Prostate gland (tissue), 2 donors: ENCODE measurements around the gene HBS1L. TPM values are rescaled to one million over a fixed set of nuclear protein-coding genes. Genes with fewer than 3 reads are reported as not detected.

Experiments
- DNase-seq: peaks from one replicate; pipeline ENCODE4 v3.0.0-alpha.2; 2019; ENCODE audit warnings: low spot score
- H3K27ac ChIP-seq, 2 donors: fragments of 200-600 bp; sonication (generic); 2 replicates each; pipeline ENCODE4 v1.5.1; 2017 to 2019
- H3K27me3 ChIP-seq: fragments of 200-600 bp; sonication (generic); replicated peaks from 2 replicates; pipeline ENCODE4 v1.5.1; 2019; ENCODE audit not compliant: insufficient read depth
- H3K36me3 ChIP-seq, 2 donors: fragments of 200-600 bp; sonication (generic); 1 replicate in 1 of 2; 2 replicates in 1 of 2; pipeline versions ENCODE4 v1.5.1 to v1.8.1; 2017 to 2019
- H3K4me1 ChIP-seq: fragments of 200-600 bp; sonication (generic); replicated peaks from 2 replicates; pipeline ENCODE4 v1.5.1; 2019
- H3K4me3 ChIP-seq, 2 donors: fragments of 200-600 bp; sonication (generic); 2 replicates each; pipeline ENCODE4 v1.5.1; 2017 to 2019
- H3K9me3 ChIP-seq: fragments of 200-600 bp; sonication (generic); 2 replicates; pipeline ENCODE4 v1.5.1; 2017
- POLR2A ChIP-seq: fragments of 450-650 bp; IDR thresholded peaks from one replicate; pipeline ENCODE4 v1.6.1; 2016; ENCODE audit warnings: antibody characterized with exemption, mild to moderate bottlenecking
- POLR2AphosphoS5 ChIP-seq: sonication (generic); formaldehyde crosslinking; IDR thresholded peaks from one replicate; pipeline ENCODE4 v1.6.1; 2017; ENCODE audit warnings: antibody characterized with exemption
- whole genome bisulfite sequencing: methylation state at CpG from one replicate; pipeline ENCODE4 v1.1.5; 2018; 5-methylcytosine and 5-hydroxymethylcytosine counted together
- intact Hi-C: fragments of 100-400 bp; cut with DNase I; formaldehyde crosslinking; loops from one replicate; pipeline ENCODE4 v1.14.2; 2022
- total RNA-seq, 2 donors: library from RNA; depleted of rRNA; stranded (reverse); fragments of >200 nt; gene quantifications; one replicate each; pipeline ENCODE4 v1.1.0, GENCODE V29; 2016
- TF ChIP-seq, protein P1 (sequence below), 4 experiments: fragments of 200-600 bp in 2 of 4; fragments of 450-650 bp in 2 of 4; sonication (generic) in 2 of 4; IDR thresholded peaks; 1 replicate in 3 of 4; 2 replicates in 1 of 4; pipeline ENCODE4 v1.5.1; 2016 to 2019; ENCODE audit warnings: antibody characterized with exemption in 4 of 4, mild to moderate bottlenecking in 2 of 4, moderate library complexity in 2 of 4

The HBS1L gene
- total RNA-seq, 2 donors from 2014 or later: 54.2 to 72.1 TPM

DNA sequence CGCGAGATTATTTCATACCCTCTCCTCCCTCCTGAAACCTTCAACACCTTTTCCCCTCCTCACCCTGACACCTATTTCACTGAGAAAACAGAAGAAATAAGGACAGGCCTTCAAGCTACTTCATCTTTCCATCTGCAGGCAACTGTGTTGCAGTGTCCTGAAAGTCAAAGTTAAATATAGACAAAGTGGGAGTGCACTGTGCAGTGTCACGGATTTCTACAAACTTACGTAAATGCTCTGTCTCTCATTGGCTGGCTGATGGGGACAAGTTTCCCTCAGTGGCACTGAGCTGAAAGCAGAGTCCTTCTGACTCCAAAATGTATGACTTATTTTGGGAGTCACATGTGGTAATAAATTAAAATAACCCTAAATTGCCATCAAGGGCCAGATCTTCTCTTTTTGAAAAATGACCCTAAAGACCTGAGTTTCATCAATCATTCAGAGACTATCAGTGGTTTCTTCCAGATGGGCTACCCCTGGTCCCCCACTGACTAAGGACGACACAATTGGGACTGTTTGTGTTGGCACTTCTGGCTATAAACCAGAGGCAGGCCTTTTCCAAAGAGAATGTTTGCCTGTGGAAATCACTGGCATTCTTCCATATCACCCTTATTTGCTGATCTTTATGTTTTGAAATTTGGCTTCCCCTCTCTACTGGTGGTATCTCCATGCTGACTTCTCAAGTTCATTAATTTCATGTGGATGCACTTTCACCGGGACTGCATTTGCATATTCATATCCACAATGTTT is 126.3 kb downstream of the HBS1L start:
- Histone ChIP-seq H3K27me3 (no peaks in the 10 kb centered on the region), H3K27ac (no peak overlapping the region), H3K9me3 (no peaks in the 10 kb centered on the region), H3K4me3 (no peak overlapping the region), H3K4me1 (no peaks in the 10 kb centered on the region), H3K36me3 (no peaks in the 10 kb centered on the region)
- TF ChIP-seq POLR2A: no peak
- TF ChIP-seq, protein P1, sequence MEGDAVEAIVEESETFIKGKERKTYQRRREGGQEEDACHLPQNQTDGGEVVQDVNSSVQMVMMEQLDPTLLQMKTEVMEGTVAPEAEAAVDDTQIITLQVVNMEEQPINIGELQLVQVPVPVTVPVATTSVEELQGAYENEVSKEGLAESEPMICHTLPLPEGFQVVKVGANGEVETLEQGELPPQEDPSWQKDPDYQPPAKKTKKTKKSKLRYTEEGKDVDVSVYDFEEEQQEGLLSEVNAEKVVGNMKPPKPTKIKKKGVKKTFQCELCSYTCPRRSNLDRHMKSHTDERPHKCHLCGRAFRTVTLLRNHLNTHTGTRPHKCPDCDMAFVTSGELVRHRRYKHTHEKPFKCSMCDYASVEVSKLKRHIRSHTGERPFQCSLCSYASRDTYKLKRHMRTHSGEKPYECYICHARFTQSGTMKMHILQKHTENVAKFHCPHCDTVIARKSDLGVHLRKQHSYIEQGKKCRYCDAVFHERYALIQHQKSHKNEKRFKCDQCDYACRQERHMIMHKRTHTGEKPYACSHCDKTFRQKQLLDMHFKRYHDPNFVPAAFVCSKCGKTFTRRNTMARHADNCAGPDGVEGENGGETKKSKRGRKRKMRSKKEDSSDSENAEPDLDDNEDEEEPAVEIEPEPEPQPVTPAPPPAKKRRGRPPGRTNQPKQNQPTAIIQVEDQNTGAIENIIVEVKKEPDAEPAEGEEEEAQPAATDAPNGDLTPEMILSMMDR (IDR thresholded peaks at IDR 0.05): no peak
- TF ChIP-seq POLR2AphosphoS5: no peak
- WGBS: 86% methylated on average over 6 of the region's 6 CpGs
- intact Hi-C loops: no loop called here
- no peak for DNase-seq

DNA sequence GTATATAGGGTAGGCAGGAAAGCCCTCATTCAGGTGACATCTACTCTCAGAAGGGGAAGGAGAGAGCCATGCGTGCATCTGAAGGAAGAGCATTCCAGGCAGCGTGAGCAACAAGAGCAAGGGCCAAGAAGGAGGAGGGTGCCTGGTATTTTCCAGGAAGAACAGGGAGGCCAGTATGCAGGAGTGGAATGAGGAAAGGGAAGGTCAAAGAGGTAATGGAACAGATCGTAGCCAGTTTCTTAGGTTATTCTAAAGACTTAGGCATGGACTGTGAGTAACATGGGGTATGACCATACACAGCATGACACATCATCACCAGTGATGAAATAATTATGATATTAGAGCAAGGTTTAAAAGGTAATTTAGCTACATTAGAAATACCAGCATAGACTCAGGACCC is 128.8 kb downstream of the HBS1L start:
- DNase-seq: no peak

DNA sequence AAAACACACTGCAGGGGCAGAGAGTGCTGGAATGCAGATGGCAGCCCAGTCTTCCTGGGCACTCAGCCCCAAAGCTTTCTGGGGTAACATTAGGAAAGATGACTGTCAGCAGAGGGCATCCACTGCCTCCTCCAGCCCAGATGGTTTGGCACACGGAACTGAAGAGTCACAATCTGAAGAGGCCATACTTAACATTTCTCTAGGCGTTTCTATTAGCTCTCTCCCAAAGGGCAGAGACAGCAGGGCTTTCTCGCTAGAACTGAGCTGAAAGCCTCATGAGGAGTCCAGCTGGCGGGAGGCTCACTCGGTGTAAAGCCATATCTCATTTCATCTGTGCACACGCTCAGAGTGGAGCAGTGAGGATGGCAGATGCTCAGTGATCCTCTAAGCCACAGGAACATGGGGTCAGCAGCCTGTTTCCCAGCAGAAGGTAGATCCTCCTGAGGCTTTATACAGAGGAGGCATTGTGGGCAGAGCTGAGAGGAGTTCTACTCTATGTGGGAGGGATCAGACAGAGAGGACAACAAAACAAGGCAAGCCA is 132.8 kb downstream of the HBS1L start:
- Histone ChIP-seq H3K27me3 (no peaks in the 10 kb centered on the region), H3K4me1 (no peaks in the 10 kb centered on the region), H3K27ac (no peak overlapping the region), H3K4me3 (no peak overlapping the region), H3K9me3 (no peaks in the 10 kb centered on the region), H3K36me3 (no peaks in the 10 kb centered on the region)
- 90% methylated on average over 6 of the region's 6 CpGs for WGBS
- TF ChIP-seq POLR2AphosphoS5 (no peak), POLR2A (no peak)
- TF ChIP-seq, protein P1 (IDR thresholded peaks at IDR 0.05): no peak
- no peak for DNase-seq
- intact Hi-C loops: no loop called here

More for the DNA sequence above, 128.8 kb downstream of the HBS1L start:
- Histone ChIP-seq H3K36me3 (no peaks in the 10 kb centered on the region), H3K27me3 (no peaks in the 10 kb centered on the region), H3K27ac (no peak overlapping the region), H3K9me3 (no peaks in the 10 kb centered on the region), H3K4me3 (no peak overlapping the region), H3K4me1 (no peaks in the 10 kb centered on the region)
- intact Hi-C loops: no loop called here
- TF ChIP-seq POLR2A: no peak
- TF ChIP-seq, protein P1 (IDR thresholded peaks at IDR 0.05): no peak
- no peak for TF ChIP-seq POLR2AphosphoS5
- 91% methylated on average over 3 of the region's 3 CpGs for WGBS

DNA sequence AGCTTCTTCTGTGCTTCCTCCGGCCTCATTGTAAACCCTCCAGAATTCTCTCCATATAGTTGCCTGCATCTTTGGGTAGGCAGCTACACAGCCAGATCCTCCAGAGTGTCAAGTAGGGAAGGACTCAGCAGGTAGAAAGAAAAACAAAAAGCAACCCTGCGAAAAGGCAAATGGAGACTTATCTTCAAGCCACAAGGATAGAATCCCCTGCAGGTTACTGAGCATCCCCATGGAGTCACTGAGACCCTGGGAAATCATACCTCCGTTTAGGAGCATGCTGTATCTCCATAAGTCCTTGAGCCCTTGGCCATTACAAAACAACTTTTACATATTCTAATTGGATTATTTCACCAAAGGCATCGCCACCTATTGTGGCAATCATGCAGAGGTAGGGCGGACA is 133.3 kb downstream of the HBS1L start:
- DNase-seq: no peak
- Histone ChIP-seq H3K27me3 (no peaks in the 10 kb centered on the region), H3K27ac (no peak overlapping the region), H3K4me3 (no peak overlapping the region), H3K4me1 (no peaks in the 10 kb centered on the region), H3K9me3 (no peaks in the 10 kb centered on the region), H3K36me3 (no peaks in the 10 kb centered on the region)
- intact Hi-C loops: no loop called here
- 89% methylated on average over 5 of the region's 5 CpGs for WGBS
- TF ChIP-seq POLR2A (no peak), POLR2AphosphoS5 (no peak)
- TF ChIP-seq, protein P1 (IDR thresholded peaks at IDR 0.05): no peak

DNA sequence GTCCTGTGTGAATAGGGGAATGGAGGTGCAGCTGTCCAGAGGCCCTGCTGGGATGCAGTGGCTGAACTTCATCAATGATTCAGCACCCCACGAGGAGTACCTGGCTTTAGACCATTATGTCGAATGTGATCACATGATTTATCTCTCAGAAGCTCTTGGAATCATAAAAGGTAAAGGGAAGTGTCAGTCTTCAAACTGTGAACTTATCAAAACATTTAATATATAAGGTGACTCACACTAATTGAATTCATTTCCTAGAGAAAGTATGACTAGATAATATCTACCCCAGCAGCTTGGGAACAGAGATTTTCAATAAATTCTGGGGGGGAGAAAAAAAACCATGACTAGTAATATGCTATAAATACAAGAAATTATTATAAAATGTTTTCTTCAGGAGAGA is 134.2 kb downstream of the HBS1L start:
- H3K27me3 ChIP-seq: no peaks in the 10 kb centered on the region
- intact Hi-C loops: no loop called here
- WGBS: 49% methylated on average over 2 of the region's 2 CpGs
- no peak for DNase-seq
- no peaks in the 10 kb centered on the region for H3K4me1 ChIP-seq
- TF ChIP-seq, protein P1 (IDR thresholded peaks at IDR 0.05): no peak
- no peaks in the 10 kb centered on the region for H3K36me3 ChIP-seq
- no peaks in the 10 kb centered on the region for H3K9me3 ChIP-seq
- H3K27ac ChIP-seq: no peak overlapping the region
- H3K4me3 ChIP-seq: no peak overlapping the region
